Measurements from ENCODE around the gene IFNA10.

GRCh38 chr9:21172156-21172555 is 34.8 kb downstream of the IFNA10 start:
- no peak for TF ChIP-seq YY1 (IDR thresholded peaks at IDR 0.05; ENCODE audit: insufficient read depth, insufficient read length)
- TF ChIP-seq ZNF274 (IDR thresholded peaks at IDR 0.05; ENCODE audit: low read depth, low read length) = no peak
- TF ChIP-seq SUZ12 (IDR thresholded peaks at IDR 0.05; ENCODE audit: extremely low read depth, insufficient read depth, insufficient read length) = no peak
